Stomach (tissue), 4 donors: ENCODE results near the gene ZNF783.

ENCODE experiments used
- EP300 ChIP-seq: sonication (generic); formaldehyde crosslinking; IDR thresholded peaks from one replicate; pipeline ENCODE4 v1.6.1; 2017; ENCODE audit warnings: antibody characterized with exemption
- TF ChIP-seq, protein P1 (sequence below), 7 experiments: fragments of 450-650 bp in 4 of 7; fragments of 200-600 bp in 3 of 7; sonication (generic) in 3 of 7; IDR thresholded peaks; one replicate each; pipeline ENCODE4 v1.5.1; 2016 to 2019; ENCODE audit warnings: antibody characterized with exemption in 7 of 7, control low read depth in 2 of 7, mild to moderate bottlenecking in 1 of 7

- TF ChIP-seq, protein P1, sequence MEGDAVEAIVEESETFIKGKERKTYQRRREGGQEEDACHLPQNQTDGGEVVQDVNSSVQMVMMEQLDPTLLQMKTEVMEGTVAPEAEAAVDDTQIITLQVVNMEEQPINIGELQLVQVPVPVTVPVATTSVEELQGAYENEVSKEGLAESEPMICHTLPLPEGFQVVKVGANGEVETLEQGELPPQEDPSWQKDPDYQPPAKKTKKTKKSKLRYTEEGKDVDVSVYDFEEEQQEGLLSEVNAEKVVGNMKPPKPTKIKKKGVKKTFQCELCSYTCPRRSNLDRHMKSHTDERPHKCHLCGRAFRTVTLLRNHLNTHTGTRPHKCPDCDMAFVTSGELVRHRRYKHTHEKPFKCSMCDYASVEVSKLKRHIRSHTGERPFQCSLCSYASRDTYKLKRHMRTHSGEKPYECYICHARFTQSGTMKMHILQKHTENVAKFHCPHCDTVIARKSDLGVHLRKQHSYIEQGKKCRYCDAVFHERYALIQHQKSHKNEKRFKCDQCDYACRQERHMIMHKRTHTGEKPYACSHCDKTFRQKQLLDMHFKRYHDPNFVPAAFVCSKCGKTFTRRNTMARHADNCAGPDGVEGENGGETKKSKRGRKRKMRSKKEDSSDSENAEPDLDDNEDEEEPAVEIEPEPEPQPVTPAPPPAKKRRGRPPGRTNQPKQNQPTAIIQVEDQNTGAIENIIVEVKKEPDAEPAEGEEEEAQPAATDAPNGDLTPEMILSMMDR (IDR thresholded peaks at IDR 0.05) = no peak
- TF ChIP-seq EP300 = no peak
Measured at GRCh38 chr7:149225106-149225505, 36.9 kb upstream of the ZNF783 start.
